IMR-90 (cell line): ENCODE measurements around the gene RBM5.

Experiments
- CTCF ChIP-seq: conservative IDR thresholded peaks from 2 replicates; pipeline ENCODE4 v1.5.1; 2012; ENCODE audit warnings: mild to moderate bottlenecking, low read depth, low read length, improper control_type of control experiment
- NFE2L2 ChIP-seq: fragments of 150-350 bp; IDR thresholded peaks from 2 replicates; pipeline ENCODE4 v1.6.1; 2016; ENCODE audit warnings: low read depth, mild to moderate bottlenecking, low read length
- POLR2A ChIP-seq: IDR thresholded peaks from 2 replicates; pipeline ENCODE4 v1.6.1; 2012; ENCODE audit warnings: mild to moderate bottlenecking, low read depth, low read length
- RCOR1 ChIP-seq: IDR thresholded peaks from 2 replicates; pipeline ENCODE4 v1.6.1; 2012; ENCODE audit warnings: mild to moderate bottlenecking, low read length, improper control_type of control experiment; ENCODE audit not compliant: insufficient replicate concordance

- no peak for TF ChIP-seq CTCF
- no peak for TF ChIP-seq RCOR1
- TF ChIP-seq NFE2L2: no peak
- TF ChIP-seq POLR2A: no peak
Measured at GRCh38 chr3:50095352-50095998, 6.8 kb downstream of the RBM5 start.
